Dermis microvascular lymphatic vessel endothelial cell (primary cell): ENCODE data around the gene IMPG2. TPM values are rescaled to one million over a fixed set of nuclear protein-coding genes. Genes with fewer than 3 reads are reported as not detected.

Experiments
- DNase-seq, 2 donors: peaks; one replicate each; pipeline versions ENCODE4 v3.0.0 to v3.0.0-alpha.2; 2010; ENCODE audit warnings: low read depth in 2 of 2
- total RNA-seq: library from RNA; depleted of rRNA; stranded (reverse); fragments of >200 nt; gene quantifications from 2 replicates; pipeline ENCODE4 v1.2.1, GENCODE V29; 2014

IMPG2 gene
- total RNA-seq, 1 donor from 2014 or later: 0.26 TPM

DNA sequence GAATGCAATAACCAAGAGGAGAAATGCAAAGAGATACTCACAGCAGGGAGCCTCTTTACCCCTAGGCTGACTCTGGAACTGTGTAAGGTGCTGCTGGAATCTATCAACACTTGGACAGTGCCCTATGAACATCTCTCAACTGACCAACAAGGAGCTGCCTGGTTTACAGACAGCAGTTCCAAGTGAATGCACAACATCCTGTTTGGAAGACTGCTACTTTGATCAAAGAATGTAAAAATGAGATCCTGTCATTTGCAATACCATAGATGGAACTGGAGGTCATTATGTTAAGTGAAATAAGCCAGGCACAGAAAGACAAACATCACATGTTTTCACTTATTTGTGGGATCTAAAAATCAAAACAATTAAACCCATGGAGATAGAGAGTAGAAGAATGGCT is 136.3 kb downstream of the IMPG2 start:
- peak in 1 of 2 donors; percentile 27 for DNase-seq

DNA sequence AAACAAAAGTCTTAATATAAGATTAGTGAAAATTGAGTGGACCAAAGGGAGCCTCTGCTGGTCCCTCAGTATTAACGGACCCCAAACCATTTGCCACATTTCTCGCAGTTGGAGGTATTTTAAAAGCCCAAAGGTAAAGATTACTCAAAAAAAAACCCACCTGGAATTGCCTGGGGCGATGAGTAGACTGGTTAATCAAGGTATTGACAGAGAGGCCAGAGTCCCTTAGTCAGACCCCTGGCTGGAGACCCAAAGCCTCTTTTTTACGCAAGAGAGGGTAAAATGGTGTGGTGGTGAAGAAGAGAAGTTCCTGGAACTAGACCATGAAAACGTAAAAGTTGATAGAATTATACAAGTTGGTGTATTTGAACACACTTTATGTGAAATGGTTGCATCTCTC is 137.2 kb downstream of the IMPG2 start:
- DNase-seq: no peak

DNA sequence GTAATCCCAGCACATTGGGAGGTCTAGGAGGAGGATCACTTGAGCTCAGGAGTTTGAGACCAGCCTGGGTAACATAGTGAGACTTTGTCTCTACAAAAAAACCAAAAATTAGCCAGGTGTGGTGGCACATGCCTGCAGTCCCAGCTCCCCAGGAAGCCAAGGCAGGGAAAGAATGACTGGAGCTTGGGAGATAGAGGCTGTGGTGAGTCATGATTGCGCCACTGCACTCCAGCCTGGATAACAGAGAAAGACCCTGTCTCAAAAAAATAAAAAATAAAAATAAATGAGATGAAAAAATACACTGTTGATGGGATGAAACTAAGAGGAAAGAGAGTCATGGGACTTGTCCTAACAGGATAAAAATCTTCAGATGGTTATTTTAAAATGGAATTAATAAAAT is 137.6 kb downstream of the IMPG2 start:
- peak; percentile 64 to 73 for DNase-seq

DNA sequence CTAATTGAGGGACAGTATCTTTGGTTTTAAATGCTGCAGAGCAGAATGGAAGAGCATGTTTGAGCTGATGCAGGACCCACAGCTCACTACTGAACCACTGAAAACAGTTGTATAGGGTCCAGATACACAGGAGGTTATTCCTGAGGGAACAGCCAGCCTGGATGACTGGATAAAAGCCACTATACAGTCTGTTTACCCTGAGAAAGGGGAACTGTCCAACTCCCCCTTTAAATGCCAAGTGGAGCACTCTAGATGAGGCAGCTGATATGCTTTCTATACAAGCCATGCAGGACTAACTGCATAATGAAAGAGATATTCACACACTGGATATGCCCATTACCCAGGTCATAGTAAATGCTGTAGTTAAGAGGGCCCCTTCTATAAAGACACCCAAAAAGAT is 138.6 kb downstream of the IMPG2 start:
- no peak for DNase-seq

DNA sequence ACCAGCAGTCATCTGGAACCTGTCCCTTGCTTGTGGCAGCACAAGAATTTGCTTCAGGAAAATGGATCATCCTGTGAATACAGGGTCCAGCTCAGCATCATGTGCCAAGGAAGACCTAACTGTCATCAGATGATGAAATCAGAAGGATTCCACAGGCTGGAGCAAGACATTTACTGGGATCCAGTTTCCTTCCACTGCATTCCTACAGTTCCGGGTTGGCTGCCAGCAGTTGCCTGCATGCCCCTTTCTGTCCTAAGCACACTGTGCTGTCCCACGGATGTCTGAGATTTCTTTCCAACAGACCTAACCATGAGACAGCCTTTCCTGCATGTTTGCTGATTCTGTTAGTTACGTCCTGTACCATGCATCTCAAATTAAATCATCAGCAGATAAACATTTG is 140.7 kb downstream of the IMPG2 start:
- peak; percentile 40 to 82 for DNase-seq

DNA sequence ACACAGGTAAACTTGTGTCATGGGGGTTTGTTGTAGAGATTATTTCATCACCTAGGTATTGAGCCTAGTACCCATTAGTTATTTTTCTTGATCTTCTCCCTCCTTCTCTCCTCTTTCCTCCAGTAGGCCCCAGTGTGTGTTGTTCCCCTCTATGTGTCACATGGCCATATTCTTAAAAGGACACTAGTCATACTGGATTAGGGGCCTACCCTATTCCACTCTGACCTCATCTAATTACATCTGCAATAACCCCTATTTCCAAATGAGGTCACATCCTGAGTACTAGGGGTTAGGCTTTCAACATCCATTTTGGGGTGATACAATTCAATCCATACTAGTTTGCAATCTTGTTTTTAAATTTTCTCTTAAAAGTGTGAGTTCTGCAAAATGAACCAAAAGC is 142.8 kb downstream of the IMPG2 start:
- no peak for DNase-seq

Other genes with a start within 250 kb of the IMPG2 start
- 8.1 and 13.9 TPM in 2 replicates for gene SENP7, start 192.6 kb upstream of the IMPG2 start, total RNA-seq
- 23.9 and 26.3 TPM in 2 replicates for gene TRMT10C, start 241.3 kb upstream of the IMPG2 start, total RNA-seq